Sigmoid colon (tissue), 7 donors: ENCODE data around the gene PTPN14. TPM values are rescaled to one million over a fixed set of nuclear protein-coding genes. Genes with fewer than 3 reads are reported as not detected.

Experiments
- DNase-seq: peaks from one replicate; pipeline ENCODE4 v3.0.0-alpha.2; 2019
- H3K27ac ChIP-seq, 4 donors: fragments of 200-600 bp; sonication (generic); one replicate each; pipeline ENCODE4 v1.5.1; 2016 to 2019; ENCODE audit warnings: mild to moderate bottlenecking in 1 of 4
- H3K27me3 ChIP-seq, 3 donors: fragments of 200-600 bp; sonication (generic); one replicate each; pipeline ENCODE4 v1.5.1; 2019; ENCODE audit warnings: mild to moderate bottlenecking in 1 of 3
- H3K36me3 ChIP-seq, 4 donors: fragments of 200-600 bp; sonication (generic); one replicate each; pipeline ENCODE4 v1.5.1; 2016 to 2019
- H3K4me1 ChIP-seq, 4 donors: fragments of 200-600 bp; sonication (generic); one replicate each; pipeline ENCODE4 v1.5.1; 2017 to 2019
- H3K4me3 ChIP-seq, 4 donors: fragments of 200-600 bp; sonication (generic); one replicate each; pipeline ENCODE4 v1.5.1; 2017 to 2019; ENCODE audit warnings: mild to moderate bottlenecking in 2 of 4, moderate library complexity in 1 of 4
- H3K9me3 ChIP-seq, 4 donors: fragments of 200-600 bp in 3 of 4; sonication (generic) in 3 of 4; one replicate each; pipeline versions ENCODE4 v1.5.1 to v1.6.1; 2013 to 2019
- CTCF ChIP-seq, 4 experiments: fragments of 450-650 bp in 3 of 4; fragments of 200-600 bp in 1 of 4; IDR thresholded peaks; one replicate each; pipeline ENCODE4 v1.5.1; 2016 to 2019; ENCODE audit warnings: antibody characterized with exemption in 4 of 4, mild to moderate bottlenecking in 3 of 4, moderate library complexity in 2 of 4
- EP300 ChIP-seq, 4 donors: sonication (generic); formaldehyde crosslinking; IDR thresholded peaks; one replicate each; pipeline ENCODE4 v1.6.1; 2017; ENCODE audit warnings: antibody characterized with exemption in 4 of 4
- POLR2A ChIP-seq, 2 donors: fragments of 450-650 bp; IDR thresholded peaks; one replicate each; pipeline ENCODE4 v1.6.1; 2016; ENCODE audit warnings: antibody characterized with exemption in 2 of 2, mild to moderate bottlenecking in 2 of 2, moderate library complexity in 2 of 2
- POLR2AphosphoS5 ChIP-seq, 4 donors: sonication (generic); formaldehyde crosslinking; IDR thresholded peaks; one replicate each; pipeline ENCODE4 v1.6.1; 2017; ENCODE audit warnings: antibody characterized with exemption in 4 of 4
- WGBS, 2 donors: extraction: QIAGEN DNeasy Blood & Tissue Kit; methylation state at CpG; one replicate each; pipeline ENCODE4 v1.1.7; 2013; 5-methylcytosine and 5-hydroxymethylcytosine counted together
- intact Hi-C: fragments of 100-400 bp; cut with DNase I; formaldehyde crosslinking; loops from one replicate; pipeline ENCODE4 v1.15.1; 2023
- polyA plus RNA-seq, 3 donors: library from polyadenylated mRNA; stranded (reverse); fragments of 200-250 nt; gene quantifications; one replicate each; pipeline ENCODE4 v1.2.3, GENCODE V29; 2013
- total RNA-seq, 4 donors: library from RNA; depleted of rRNA; stranded (reverse); fragments of >200 nt; gene quantifications; one replicate each; pipeline ENCODE4 v1.1.0, GENCODE V29; 2016
- donor health status: healthy with polysubstance abuse.
- donor health status: Bipolar disorder and iron deficiency.
- donor health status: healthy.

PTPN14 gene
- total and polyA plus RNA-seq, 7 donors = 0.46 to 35.5 (median 20.1) TPM

GRCh38 chr1:214455479-214455878 lies 95.9 kb downstream of the PTPN14 start:
- TF ChIP-seq POLR2A (IDR thresholded peaks at IDR 0.05) (no peak), CTCF (IDR thresholded peaks at IDR 0.05) (no peak), POLR2AphosphoS5 (IDR thresholded peaks at IDR 0.05) (no peak), EP300 (IDR thresholded peaks at IDR 0.05) (no peak)
- H3K9me3 ChIP-seq = no peaks in the 10 kb centered on the region
- DNase-seq = no peak
- no peak overlapping the region for H3K4me3 ChIP-seq
- H3K27me3 ChIP-seq = no peaks in the 10 kb centered on the region
- WGBS, 2 donors = 58 to 87% methylated on average over 3 of the region's 3 CpGs
- intact Hi-C loops = no loop called here
- peaks cover 0 to 51% (median 32%) of the 10 kb centered on the region in 4 donors for H3K4me1 ChIP-seq
- no peak overlapping the region for H3K27ac ChIP-seq
- H3K36me3 ChIP-seq = peaks cover 0 to 3% (median 0%) of the 10 kb centered on the region in 4 donors

- Histone ChIP-seq H3K4me3 (no peak overlapping the region), H3K9me3 (no peaks in the 10 kb centered on the region), H3K27me3 (no peaks in the 10 kb centered on the region), H3K4me1 (peaks cover 0 to 51% (median 32%) of the 10 kb centered on the region in 4 donors), H3K36me3 (peaks cover 0 to 4% (median 0%) of the 10 kb centered on the region in 4 donors), H3K27ac (peak overlapping the region in 1 of 4 donors; percentile 30)
- DNase-seq = no peak
- WGBS, 2 donors = 53 to 63% methylated on average over 3 of the region's 3 CpGs
- TF ChIP-seq EP300 (IDR thresholded peaks at IDR 0.05) = no peak
- TF ChIP-seq CTCF (IDR thresholded peaks at IDR 0.05) = no peak
- TF ChIP-seq POLR2A (IDR thresholded peaks at IDR 0.05) = no peak
- TF ChIP-seq POLR2AphosphoS5 (IDR thresholded peaks at IDR 0.05) = no peak
- intact Hi-C loops = no loop called here
Observed at GRCh38 chr1:214454569-214455396, 96.6 kb downstream of the PTPN14 start.

- DNase-seq = no peak
- TF ChIP-seq EP300 (IDR thresholded peaks at IDR 0.05) (no peak), POLR2A (IDR thresholded peaks at IDR 0.05) (no peak), POLR2AphosphoS5 (IDR thresholded peaks at IDR 0.05) (no peak), CTCF (IDR thresholded peaks at IDR 0.05) (no peak)
- Histone ChIP-seq H3K4me3 (no peak overlapping the region), H3K27me3 (no peaks in the 10 kb centered on the region), H3K9me3 (no peaks in the 10 kb centered on the region), H3K4me1 (peaks cover 0 to 51% (median 32%) of the 10 kb centered on the region in 4 donors), H3K36me3 (peaks cover 0 to 4% (median 0%) of the 10 kb centered on the region in 4 donors), H3K27ac (no peak overlapping the region)
- 91 to 96% methylated on average over 3 of the region's 3 CpGs for WGBS, 2 donors
- intact Hi-C loops = no loop called here
Observed at GRCh38 chr1:214453109-214453722, 98.2 kb downstream of the PTPN14 start.

- intact Hi-C loops = no loop called here
- no peak overlapping the region for H3K27ac ChIP-seq
- no peaks in the 10 kb centered on the region for H3K9me3 ChIP-seq
- H3K4me3 ChIP-seq = no peak overlapping the region
- peaks cover 0 to 4% (median 0%) of the 10 kb centered on the region in 4 donors for H3K36me3 ChIP-seq
- peaks cover 0 to 57% (median 35%) of the 10 kb centered on the region in 4 donors for H3K4me1 ChIP-seq
- no peaks in the 10 kb centered on the region for H3K27me3 ChIP-seq
- no peak for DNase-seq
- TF ChIP-seq EP300 (IDR thresholded peaks at IDR 0.05) (no peak), CTCF (IDR thresholded peaks at IDR 0.05) (no peak), POLR2A (IDR thresholded peaks at IDR 0.05) (no peak), POLR2AphosphoS5 (IDR thresholded peaks at IDR 0.05) (no peak)
- 92 to 93% methylated on average over 10 of the region's 10 CpGs for WGBS, 2 donors
Observed at GRCh38 chr1:214452152-214452784, 99.1 kb downstream of the PTPN14 start.
